A549 (cell line): Measurements from ENCODE around the gene PDGFRA. TPM values are rescaled to one million over a fixed set of nuclear protein-coding genes. Genes with fewer than 3 reads are reported as not detected.
"Not testable (repeated sequence)": the region's sequence is repeated elsewhere in the genome, so short reads cannot be mapped to it uniquely, and the experiment has no call there.

Source experiments
- ATAC-seq, 2 experiments: fragments of 200-7000 bp in 1 of 2; fragments of >200 bp in 1 of 2; cut with Nextera tagmentation in 1 of 2; cut with Tn5 transposase in 1 of 2; 3 replicates each; pipeline versions ENCODE4 v1.8.0 to v1.9.1; 2018 to 2020; ENCODE audit warnings: mild to moderate bottlenecking in 1 of 2, moderate library complexity in 1 of 2
- CTCF ChIA-PET: fragments of 300-600 bp; sonication (Branson Sonifier 250); formaldehyde crosslinking; extraction: SDS; loops from one replicate; lab custom pipeline; 2021; ENCODE audit warnings: antibody characterized with exemption, inconsistent platforms; lab: Yijun Ruan, JAX
- POLR2A ChIA-PET: fragments of 350-600 bp; formaldehyde crosslinking; extraction: SDS; loops from one replicate; lab custom pipeline; 2021; ENCODE audit warnings: antibody characterized with exemption, inconsistent platforms; lab: Yijun Ruan, JAX
- DNase-seq, 2 experiments: peaks; one replicate each; pipeline versions ENCODE4 v3.0.0 to v3.0.0-alpha.2; 2011 to 2016; ENCODE audit warnings: low read depth in 1 of 2, low spot score in 1 of 2
- FAIRE-seq: peaks from 2 replicates; lab custom pipeline; 2011; peaks lifted over from hg19 to GRCh38; lab: Jason Lieb, UNC
- H3K27ac ChIP-seq, 2 experiments: fragments of >200 bp; sonication (Bioruptor Twin); formaldehyde crosslinking; 3 replicates each; pipeline ENCODE4 v1.5.1; 2016 to 2017
- H3K4me1 ChIP-seq: fragments of >200 bp; sonication (Bioruptor Twin); formaldehyde crosslinking; 3 replicates; pipeline ENCODE4 v1.6.1; 2016
- H3K4me2 ChIP-seq: fragments of >200 bp; sonication (Bioruptor Twin); formaldehyde crosslinking; 3 replicates; pipeline ENCODE4 v1.6.1; 2016
- H3K4me3 ChIP-seq: fragments of >200 bp; sonication (Bioruptor Twin); formaldehyde crosslinking; 3 replicates; pipeline ENCODE4 v1.5.1; 2016
- H3K9me3 ChIP-seq: fragments of >200 bp; sonication (Bioruptor Twin); formaldehyde crosslinking; 3 replicates; pipeline ENCODE4 v1.6.1; 2016
- ATOH8 ChIP-seq: fragments of 250-450 bp; sonication (Bioruptor Pico); IDR thresholded peaks from 2 replicates; pipeline ENCODE4 v1.5.0; 2020; ENCODE audit warnings: low read depth, mild to moderate bottlenecking, moderate library complexity
- BHLHE40 ChIP-seq: IDR thresholded peaks from 2 replicates; pipeline ENCODE4 v1.6.1; 2012; ENCODE audit warnings: low read depth, low read length, inconsistent platforms
- CEBPB ChIP-seq, 2 experiments: fragments of >200 bp in 1 of 2; sonication (Bioruptor Twin) in 1 of 2; formaldehyde crosslinking in 1 of 2; IDR thresholded peaks; 2 replicates each; pipeline ENCODE4 v1.6.1; 2012 to 2016
- EHMT2 ChIP-seq: fragments of 200-600 bp; sonication (generic); IDR thresholded peaks from 2 replicates; pipeline ENCODE4 v1.6.1; 2016; ENCODE audit warnings: antibody characterized with exemption, low read depth, mild to moderate bottlenecking, moderate library complexity
- FOSB ChIP-seq: fragments of 250-450 bp; sonication (Bioruptor Pico); IDR thresholded peaks from 2 replicates; pipeline ENCODE4 v1.5.0; 2020; ENCODE audit warnings: mild to moderate bottlenecking, moderate library complexity
- HOXB13 ChIP-seq: fragments of 250-450 bp; sonication (Bioruptor Pico); IDR thresholded peaks from 2 replicates; pipeline ENCODE4 v1.5.0; 2020; ENCODE audit warnings: low read depth, mild to moderate bottlenecking, moderate library complexity
- JUNB ChIP-seq: fragments of >200 bp; sonication (Bioruptor Twin); formaldehyde crosslinking; IDR thresholded peaks from 2 replicates; pipeline ENCODE4 v1.6.1; 2016
- KDM5A ChIP-seq: fragments of 200-600 bp; sonication (generic); IDR thresholded peaks from 2 replicates; pipeline ENCODE4 v1.6.1; 2016; ENCODE audit warnings: antibody characterized with exemption, mild to moderate bottlenecking
- MAFK ChIP-seq: fragments of 450-650 bp; IDR thresholded peaks from 2 replicates; pipeline ENCODE4 v1.6.1; 2014; ENCODE audit not compliant: partially characterized antibody
- MYC ChIP-seq: IDR thresholded peaks from 2 replicates; pipeline ENCODE4 v1.6.1; 2012; ENCODE audit warnings: mild to moderate bottlenecking, inconsistent platforms, low read length, improper control_type of control experiment, borderline replicate concordance
- NR3C1 ChIP-seq: fragments of >200 bp; sonication (Bioruptor Twin); formaldehyde crosslinking; IDR thresholded peaks from 3 replicates; pipeline ENCODE4 v1.6.1; 2017
- PBX3 ChIP-seq: IDR thresholded peaks from 2 replicates; pipeline ENCODE4 v1.6.1; 2012
- RCOR1 ChIP-seq: fragments of 150-350 bp; IDR thresholded peaks from 2 replicates; pipeline ENCODE4 v1.6.1; 2014; ENCODE audit warnings: antibody characterized with exemption, low read length, low read depth
- SREBF2 ChIP-seq: fragments of 450-650 bp; IDR thresholded peaks from 2 replicates; pipeline ENCODE4 v1.6.1; 2014; ENCODE audit warnings: mild to moderate bottlenecking, moderate library complexity
- TFCP2L1 ChIP-seq: fragments of 250-450 bp; sonication (Bioruptor Pico); IDR thresholded peaks from 2 replicates; pipeline ENCODE4 v1.5.0; 2021; ENCODE audit warnings: mild to moderate bottlenecking
- TP53 ChIP-seq: fragments of 250-450 bp; sonication (Bioruptor Pico); IDR thresholded peaks from 2 replicates; pipeline ENCODE4 v1.5.0; 2021; ENCODE audit warnings: mild to moderate bottlenecking, moderate library complexity
- ZC3H11A ChIP-seq: fragments of 450-650 bp; IDR thresholded peaks from 2 replicates; pipeline ENCODE4 v1.6.1; 2014; ENCODE audit warnings: antibody characterized with exemption, mild to moderate bottlenecking
- ZFP36 ChIP-seq: fragments of 450-650 bp; IDR thresholded peaks from 2 replicates; pipeline ENCODE4 v1.6.1; 2014; ENCODE audit warnings: borderline replicate concordance; ENCODE audit not compliant: partially characterized antibody
- WGBS: methylation state at CpG from one replicate; pipeline ENCODE4 v1.1.6; 2017; ENCODE audit errors: missing lambda C conversion rate; 5-methylcytosine and 5-hydroxymethylcytosine counted together
- polyA plus RNA-seq, 4 experiments: library from polyadenylated mRNA; depleted of rRNA in 3 of 4; stranded (reverse); fragments of >200 nt; fragmentation: RNase III in 1 of 4; extraction: RNeasy Plus Mini Kit Qiagen cat#74134 plus additional on column Dnase treatment in 1 of 4; gene quantifications; 2 replicates in 3 of 4; 3 replicates in 1 of 4; pipeline ENCODE4 v1.2.3, GENCODE V29; 2011 to 2017

Gene PDGFRA
- polyA plus RNA-seq, 2 of the 4 experiments (the other 2 are of a cell fraction) = 0.40 to 0.92 TPM

GRCh38 chr4:54233697-54234496, 4.8 kb downstream of the PDGFRA start (continued):
- TF ChIP-seq ZFP36 = no peak

GRCh38 chr4:54234497-54235205, 5.6 kb downstream of the PDGFRA start:
- Histone ChIP-seq H3K4me3 (peak overlapping the region; percentile 52; the same call in 1 of the 3 replicates), H3K9me3 (no peaks in the 10 kb centered on the region; the same call in 2 of the 3 replicates), H3K27ac (no peak overlapping the region), H3K4me1 (no peaks in the 10 kb centered on the region), H3K4me2 (peak overlapping the region; percentile 81)
- no peak for DNase-seq
- no peak for FAIRE-seq
- POLR2A ChIA-PET = no interaction called here
- TF ChIP-seq KDM5A (no peak), CEBPB (IDR thresholded peaks at IDR 0.05) (no peak), MYC (no peak), MAFK (no peak), HOXB13 (CRISPR knock-in tag) (no peak), TP53 (no peak), ATOH8 (CRISPR knock-in tag) (no peak), NR3C1 (no peak), PBX3 (no peak), FOSB (CRISPR knock-in tag) (no peak), ZC3H11A (no peak), JUNB (no peak)
- WGBS = 7% methylated on average over 10 of the region's 10 CpGs
- no peak for ATAC-seq
- CTCF ChIA-PET = interaction anchor here (0.5 to 4.9 kb wide), 63 partner anchors 8 to 1997 kb away, joined by 3 to 65 read pairs (median 4); no protein-coding TSS in a partner anchor

GRCh38 chr4:54236316-54236715, 7.2 kb downstream of the PDGFRA start:
- ATAC-seq, H3K9me3 ChIP-seq, H3K4me1 ChIP-seq, DNase-seq, H3K4me2 ChIP-seq, H3K4me3 ChIP-seq, FAIRE-seq, POLR2A ChIA-PET, CTCF ChIA-PET, H3K27ac ChIP-seq: not testable (repeated sequence)
- 38% methylated on average over 7 of the region's 7 CpGs for WGBS

- no peak for DNase-seq
- Histone ChIP-seq H3K27ac (no peak overlapping the region), H3K4me1 (no peaks in the 10 kb centered on the region), H3K4me3 (no peak overlapping the region), H3K9me3 (peaks cover 14% of the 10 kb centered on the region), H3K4me2 (no peak overlapping the region)
- ATAC-seq = no peak
- no peak for FAIRE-seq
- 7% methylated on average over 2 of the region's 2 CpGs for WGBS
- TF ChIP-seq TFCP2L1 (CRISPR knock-in tag) = no peak
- TF ChIP-seq SREBF2 = no peak
- no peak for TF ChIP-seq EHMT2
- TF ChIP-seq RCOR1 = no peak
- TF ChIP-seq BHLHE40 = no peak
- ChIA-PET POLR2A (no interaction called here), CTCF (interaction anchor here (1.0 kb wide), 1 partner anchor 1692 kb away, joined by 3 read pairs; no protein-coding TSS in a partner anchor)
Measured at GRCh38 chr4:54237770-54238169, 8.7 kb downstream of the PDGFRA start.
